ENCODE results near the gene NEK5.

GRCh38 chr13:51988988-51989618 lies 139.8 kb downstream of the NEK5 start:
- TF ChIP-seq MAX (IDR thresholded peaks at IDR 0.05) (no peak), USF1 (IDR thresholded peaks at IDR 0.05) (no peak), RAD21 (IDR thresholded peaks at IDR 0.05; ENCODE audit: low read depth) (no peak), CREB1 (IDR thresholded peaks at IDR 0.05; ENCODE audit: low read depth) (no peak), TCF12 (IDR thresholded peaks at IDR 0.05; ENCODE audit: low read depth) (no peak)

Data from Ishikawa (cell line).